GM23248 (cell line): ENCODE measurements around the gene PIEZO2. TPM values are rescaled to one million over a fixed set of nuclear protein-coding genes. Genes with fewer than 3 reads are reported as not detected.

Source experiments
- DNase-seq: peaks from one replicate; pipeline ENCODE4 v3.0.0-alpha.2; 2015
- H2AFZ ChIP-seq: fragments of 200-600 bp; sonication (generic); 2 replicates; pipeline ENCODE4 v1.6.1; 2016; ENCODE audit warnings: antibody characterized with exemption
- H3F3A ChIP-seq: fragments of 200-600 bp; sonication (generic); 2 replicates; pipeline ENCODE4 v1.6.1; 2016; ENCODE audit warnings: mild to moderate bottlenecking, antibody characterized with exemption, mixed run types; ENCODE audit not compliant: insufficient read depth
- H3K27ac ChIP-seq: fragments of 200-600 bp; sonication (generic); 2 replicates; pipeline ENCODE4 v1.5.1; 2016; ENCODE audit warnings: mild to moderate bottlenecking
- H3K27me3 ChIP-seq: fragments of 200-600 bp; sonication (generic); replicated peaks from 2 replicates; pipeline ENCODE4 v1.6.1; 2016; ENCODE audit warnings: mild to moderate bottlenecking; ENCODE audit not compliant: insufficient read depth
- H3K36me3 ChIP-seq: fragments of 200-600 bp; sonication (generic); 2 replicates; pipeline ENCODE4 v1.6.1; 2016; ENCODE audit warnings: low read depth, mild to moderate bottlenecking
- H3K4me1 ChIP-seq: fragments of 200-600 bp; sonication (generic); 2 replicates; pipeline ENCODE4 v1.6.1; 2016; ENCODE audit warnings: mild to moderate bottlenecking; ENCODE audit not compliant: insufficient read depth
- H3K4me2 ChIP-seq: fragments of 200-600 bp; sonication (generic); one replicate; pipeline ENCODE4 v1.6.1; 2016; ENCODE audit warnings: mild to moderate bottlenecking; ENCODE audit not compliant: unreplicated experiment
- H3K4me3 ChIP-seq: fragments of 200-600 bp; sonication (generic); 2 replicates; pipeline ENCODE4 v1.5.1; 2016; ENCODE audit warnings: mild to moderate bottlenecking
- H3K79me2 ChIP-seq: fragments of 200-600 bp; sonication (generic); 2 replicates; pipeline ENCODE4 v1.6.1; 2016; ENCODE audit warnings: mild to moderate bottlenecking; ENCODE audit not compliant: insufficient read depth
- H3K9ac ChIP-seq: fragments of 200-600 bp; sonication (generic); 2 replicates; pipeline ENCODE4 v1.6.1; 2016; ENCODE audit warnings: mild to moderate bottlenecking
- H3K9me2 ChIP-seq: fragments of 200-600 bp; sonication (generic); 2 replicates; pipeline ENCODE4 v1.6.1; 2016; ENCODE audit warnings: mixed run types, mild to moderate bottlenecking, moderate library complexity; ENCODE audit not compliant: insufficient read depth
- H3K9me3 ChIP-seq: fragments of 200-600 bp; sonication (generic); one replicate; pipeline ENCODE4 v1.6.1; 2017; ENCODE audit warnings: low read depth
- H4K20me1 ChIP-seq: fragments of 200-600 bp; sonication (generic); 2 replicates; pipeline ENCODE4 v1.6.0; 2016; ENCODE audit not compliant: insufficient read depth
- EZH2 ChIP-seq: fragments of 200-600 bp; sonication (generic); IDR thresholded peaks from 2 replicates; pipeline ENCODE4 v1.6.1; 2018; ENCODE audit warnings: antibody characterized with exemption, mild to moderate bottlenecking; ENCODE audit not compliant: insufficient read depth, poor library complexity, severe bottlenecking
- EZH2phosphoT487 ChIP-seq: fragments of 200-600 bp; sonication (generic); IDR thresholded peaks from 2 replicates; pipeline ENCODE4 v1.6.1; 2018; ENCODE audit warnings: antibody characterized with exemption, moderate library complexity, mild to moderate bottlenecking, low read depth; ENCODE audit not compliant: insufficient read depth
- WGBS, 2 experiments: methylation state at CpG; one replicate each; pipeline ENCODE4 v1.1.6; 2015 to 2017; ENCODE audit warnings: low lambda C conversion rate in 2 of 2, low coverage in 1 of 2; ENCODE audit errors: missing lambda C conversion rate in 2 of 2; 5-methylcytosine and 5-hydroxymethylcytosine counted together
- in situ Hi-C: fragments of 300-500 bp; cut with MboI; formaldehyde crosslinking; loops from 2 replicates; pipeline ENCODE4 v1.15.0; 2020
- polyA plus RNA-seq: library from polyadenylated mRNA; unstranded; fragments of >200 nt; fragmentation: Nextera tagmentation; extraction: Ambion mirVana; gene quantifications from 2 replicates; pipeline ENCODE4 v1.2.1, GENCODE V29; 2016
- total RNA-seq: library from RNA; depleted of rRNA; stranded (reverse); fragments of >200 nt; shearing (Covaris generic); gene quantifications from 2 replicates; pipeline ENCODE4 v1.2.3, GENCODE V29; 2014

The PIEZO2 gene
- total and polyA plus RNA-seq, 2 experiments from 2014 or later = 0.93 to 1.5 TPM

DNA sequence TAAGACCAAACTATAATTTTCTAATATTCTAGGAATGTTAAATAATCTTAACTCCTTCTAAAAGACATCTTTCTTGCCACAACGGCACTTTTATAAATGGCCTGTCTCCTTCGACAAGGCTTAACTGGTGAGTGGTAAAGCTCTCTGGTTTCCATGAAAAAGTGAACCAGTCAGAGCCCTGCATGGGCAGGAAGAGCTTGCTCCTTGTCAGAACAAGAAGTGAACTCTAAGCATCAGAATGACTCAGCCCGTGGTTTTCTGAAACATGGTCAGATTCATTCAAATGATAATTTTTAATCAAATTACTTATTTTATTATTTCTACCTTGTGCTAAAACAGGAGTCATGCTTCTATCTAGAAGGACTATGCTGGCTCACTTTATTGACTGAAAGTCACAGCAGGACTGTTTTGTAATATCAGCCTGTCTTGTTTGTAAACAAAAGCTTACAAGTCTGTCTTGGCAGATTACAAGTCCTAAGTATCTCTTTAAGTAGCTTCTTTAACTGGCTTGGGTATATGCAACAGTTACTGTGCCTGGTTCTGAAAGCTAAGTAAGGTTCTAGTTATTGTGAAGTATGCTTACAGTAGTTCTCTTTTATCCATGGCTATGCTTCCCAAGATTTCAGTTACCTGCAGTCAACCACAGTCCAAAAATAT is 378.2 kb downstream of the PIEZO2 start:
- DNase-seq = peak; percentile 16
- H3K36me3 ChIP-seq = no peaks in the 10 kb centered on the region
- no peaks in the 10 kb centered on the region for H3K4me1 ChIP-seq
- in situ Hi-C loops = no loop called here
- no peak for TF ChIP-seq EZH2phosphoT487
- no peak for TF ChIP-seq EZH2
- no peaks in the 10 kb centered on the region for H3K9me2 ChIP-seq
- no peak overlapping the region for H2AFZ ChIP-seq
- no peak overlapping the region for H3K9ac ChIP-seq
- H3F3A ChIP-seq = no peaks in the 10 kb centered on the region
- WGBS, 2 experiments = 58 to 60% methylated on average over 3 of the region's 3 CpGs
- no peak overlapping the region for H3K27ac ChIP-seq
- no peaks in the 10 kb centered on the region for H3K9me3 ChIP-seq
- H3K4me3 ChIP-seq = no peak overlapping the region
- H4K20me1 ChIP-seq = no peaks in the 10 kb centered on the region
- no peak overlapping the region for H3K4me2 ChIP-seq
- H3K27me3 ChIP-seq = peaks cover 9% of the 10 kb centered on the region; the same call in 1 of the 2 replicates
- no peaks in the 10 kb centered on the region for H3K79me2 ChIP-seq

DNA sequence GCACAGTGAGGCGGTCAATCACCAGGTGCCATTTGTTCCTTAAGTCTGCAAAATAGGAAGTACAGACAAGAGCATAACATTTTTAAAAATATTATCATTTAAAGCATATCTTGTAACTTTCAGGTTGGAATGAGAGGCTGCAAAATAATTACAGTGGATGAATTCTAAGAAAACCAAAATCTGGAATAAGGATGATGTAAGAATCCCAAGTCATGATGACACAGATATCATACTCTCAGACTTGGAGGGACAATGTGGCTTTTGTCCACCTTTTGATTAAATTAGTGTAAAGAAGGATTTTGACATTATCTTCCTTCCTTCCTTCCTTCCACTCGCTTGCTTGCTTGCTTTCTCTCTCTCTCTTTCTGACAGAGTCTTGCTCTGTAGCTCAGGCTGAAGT is 379.1 kb downstream of the PIEZO2 start:
- Histone ChIP-seq H3K4me3 (no peak overlapping the region), H3K79me2 (no peaks in the 10 kb centered on the region), H3K9ac (no peak overlapping the region), H3F3A (no peaks in the 10 kb centered on the region), H3K27ac (no peak overlapping the region), H4K20me1 (no peaks in the 10 kb centered on the region), H3K9me2 (no peaks in the 10 kb centered on the region), H3K9me3 (no peaks in the 10 kb centered on the region), H3K4me2 (no peak overlapping the region), H3K4me1 (no peaks in the 10 kb centered on the region), H2AFZ (no peak overlapping the region), H3K27me3 (peaks cover 5% of the 10 kb centered on the region; the same call in 1 of the 2 replicates), H3K36me3 (no peaks in the 10 kb centered on the region)
- TF ChIP-seq EZH2phosphoT487 (no peak), EZH2 (no peak)
- in situ Hi-C loops = no loop called here
- 41 to 53% methylated on average over 2 of the region's 2 CpGs for WGBS, 2 experiments
- DNase-seq = no peak

DNA sequence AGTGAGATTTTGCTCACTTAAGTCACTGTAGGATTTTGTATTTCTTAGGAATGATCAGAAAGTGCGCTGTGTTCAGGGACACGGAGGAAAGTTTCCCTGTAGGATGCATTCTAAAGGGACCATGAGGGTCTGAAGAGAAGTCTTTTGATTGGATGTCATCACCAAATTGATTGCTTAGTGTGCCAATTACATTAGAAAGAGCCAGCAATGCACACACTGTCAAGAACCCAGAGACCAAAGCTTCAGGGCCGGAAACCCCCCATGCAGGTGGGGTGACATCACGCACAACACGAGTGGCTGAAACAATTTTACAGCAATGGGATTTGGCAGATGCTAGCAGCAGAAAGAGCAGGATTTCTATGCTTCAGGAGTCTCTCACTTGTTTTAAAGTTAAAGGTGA is 381.1 kb downstream of the PIEZO2 start:
- no peak overlapping the region for H3K4me3 ChIP-seq
- in situ Hi-C loops = no loop called here
- no peaks in the 10 kb centered on the region for H3F3A ChIP-seq
- H3K9me2 ChIP-seq = no peaks in the 10 kb centered on the region
- H3K36me3 ChIP-seq = no peaks in the 10 kb centered on the region
- no peaks in the 10 kb centered on the region for H3K4me1 ChIP-seq
- no peak overlapping the region for H3K4me2 ChIP-seq
- H3K79me2 ChIP-seq = no peaks in the 10 kb centered on the region
- H2AFZ ChIP-seq = no peak overlapping the region
- H3K27ac ChIP-seq = no peak overlapping the region
- H3K27me3 ChIP-seq = no peaks in the 10 kb centered on the region
- 57 to 66% methylated on average over 5 of the region's 5 CpGs for WGBS, 2 experiments
- H3K9ac ChIP-seq = no peak overlapping the region
- no peaks in the 10 kb centered on the region for H3K9me3 ChIP-seq
- TF ChIP-seq EZH2phosphoT487 = no peak
- TF ChIP-seq EZH2 = no peak
- no peaks in the 10 kb centered on the region for H4K20me1 ChIP-seq
- no peak for DNase-seq

DNA sequence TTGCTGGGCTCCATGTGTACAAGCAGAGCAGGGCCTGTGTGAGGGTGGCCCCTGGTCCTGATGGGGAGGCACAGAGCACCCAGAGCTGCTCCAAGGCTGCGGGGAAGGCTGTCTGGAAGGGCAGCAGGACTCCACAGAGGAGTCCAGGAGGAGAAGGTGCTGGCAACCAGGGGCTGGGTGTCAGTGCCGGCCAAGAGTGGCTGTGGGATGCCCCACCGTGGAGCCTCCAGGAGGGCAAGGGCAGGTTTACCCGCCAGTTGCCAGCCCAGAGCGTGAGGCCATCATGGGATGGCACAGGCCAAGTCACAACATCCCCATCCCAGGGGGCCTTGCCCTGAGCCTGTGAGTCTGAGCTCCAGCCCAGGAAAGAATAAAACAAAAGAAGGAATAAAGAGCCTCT is 381.7 kb downstream of the PIEZO2 start:
- H3K4me3 ChIP-seq = no peak overlapping the region
- in situ Hi-C loops = no loop called here
- H3K9me3 ChIP-seq = no peaks in the 10 kb centered on the region
- no peaks in the 10 kb centered on the region for H3K79me2 ChIP-seq
- DNase-seq = no peak
- no peak overlapping the region for H2AFZ ChIP-seq
- no peaks in the 10 kb centered on the region for H3K27me3 ChIP-seq
- WGBS, 2 experiments = 47 to 60% methylated on average over 5 of the region's 5 CpGs
- no peak overlapping the region for H3K9ac ChIP-seq
- H4K20me1 ChIP-seq = no peaks in the 10 kb centered on the region
- H3K36me3 ChIP-seq = no peaks in the 10 kb centered on the region
- no peaks in the 10 kb centered on the region for H3F3A ChIP-seq
- H3K9me2 ChIP-seq = no peaks in the 10 kb centered on the region
- TF ChIP-seq EZH2phosphoT487 (no peak), EZH2 (no peak)
- no peak overlapping the region for H3K27ac ChIP-seq
- H3K4me1 ChIP-seq = no peaks in the 10 kb centered on the region
- H3K4me2 ChIP-seq = no peak overlapping the region

DNA sequence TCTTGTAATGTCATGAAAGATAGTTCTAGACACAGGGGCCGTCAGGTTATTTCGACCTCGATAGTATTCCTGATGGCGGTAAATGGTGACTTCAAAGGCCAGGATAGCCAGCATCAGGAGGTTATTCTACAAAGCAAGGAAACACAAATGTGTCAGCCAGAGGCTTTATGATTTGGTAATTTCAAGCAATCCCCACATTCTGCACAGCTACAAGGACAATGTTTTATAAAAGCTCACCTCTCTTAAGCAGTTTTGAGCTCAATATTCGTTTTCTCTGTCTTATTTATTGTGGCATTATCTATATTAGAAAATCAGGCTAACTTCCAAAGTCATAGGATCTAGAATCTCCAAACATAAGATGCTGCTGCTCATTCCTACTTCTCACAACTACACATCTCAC is 388.4 kb downstream of the PIEZO2 start:
- Histone ChIP-seq H3K4me2 (no peak overlapping the region), H3K9me2 (no peaks in the 10 kb centered on the region), H3K9me3 (no peaks in the 10 kb centered on the region), H3F3A (no peaks in the 10 kb centered on the region), H3K4me3 (no peak overlapping the region), H3K9ac (no peak overlapping the region), H2AFZ (no peak overlapping the region), H3K36me3 (no peaks in the 10 kb centered on the region), H3K79me2 (no peaks in the 10 kb centered on the region), H3K4me1 (no peaks in the 10 kb centered on the region), H3K27ac (no peak overlapping the region), H4K20me1 (no peaks in the 10 kb centered on the region), H3K27me3 (no peaks in the 10 kb centered on the region)
- TF ChIP-seq EZH2phosphoT487 = no peak
- TF ChIP-seq EZH2 = no peak
- in situ Hi-C loops = no loop called here
- 60 to 63% methylated on average over 5 of the region's 5 CpGs for WGBS, 2 experiments
- DNase-seq = no peak
